Right ventricle myocardium superior (tissue), 1 donor: ENCODE measurements around the gene RGS7. TPM values are rescaled to one million over a fixed set of nuclear protein-coding genes. Genes with fewer than 3 reads are reported as not detected.
"Not testable (repeated sequence)": the region's sequence is repeated elsewhere in the genome, so short reads cannot be mapped to it uniquely, and the experiment has no call there.

Experiments used
- ATAC-seq: fragments of 200-7000 bp; cut with Tn5 transposase; one replicate; pipeline ENCODE4 v1.9.1; 2020; ENCODE audit warnings: mild to moderate bottlenecking; ENCODE audit not compliant: poor library complexity
- DNase-seq: peaks from one replicate; pipeline ENCODE4 v3.0.0-alpha.2; 2020
- intact Hi-C: fragments of 100-400 bp; cut with DNase I; formaldehyde crosslinking; loops from one replicate; pipeline ENCODE4 v1.11.2; 2022
- total RNA-seq: library from RNA; stranded (reverse); fragmentation: NEBNext Ultra II Directional; extraction: Animal tissue kit (Norgen Biotek cat#: 25700); gene quantifications from one replicate; pipeline ENCODE4 v1.2.1, GENCODE V29; 2021
- donor health status: DM: no; HTN: yes; CAD: no; lungs with severe emphysema.

The RGS7 gene
- total RNA-seq, 1 donor from 2014 or later = not detected

DNA sequence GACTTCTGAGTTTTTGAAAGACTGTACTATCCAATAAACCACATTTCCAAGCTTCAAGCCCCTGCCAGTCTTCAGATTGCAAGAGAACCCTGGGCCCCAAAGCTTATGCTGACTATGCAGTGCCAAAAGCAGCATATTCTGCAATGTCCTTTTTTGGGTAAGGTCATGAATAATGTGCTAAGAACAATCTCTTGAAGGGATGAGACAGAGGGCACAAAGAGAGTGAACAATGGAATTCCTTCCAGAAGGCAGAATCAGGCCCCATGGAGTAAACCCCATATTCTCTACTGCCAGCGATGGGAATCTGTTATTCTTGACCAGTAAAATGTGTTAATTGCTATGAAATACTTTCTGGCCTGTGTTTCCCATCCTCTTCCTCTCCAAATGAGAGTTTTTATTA lies 190.4 kb downstream of the RGS7 start:
- intact Hi-C loops = no loop called here
- no peak for DNase-seq
- ATAC-seq = no peak

DNA sequence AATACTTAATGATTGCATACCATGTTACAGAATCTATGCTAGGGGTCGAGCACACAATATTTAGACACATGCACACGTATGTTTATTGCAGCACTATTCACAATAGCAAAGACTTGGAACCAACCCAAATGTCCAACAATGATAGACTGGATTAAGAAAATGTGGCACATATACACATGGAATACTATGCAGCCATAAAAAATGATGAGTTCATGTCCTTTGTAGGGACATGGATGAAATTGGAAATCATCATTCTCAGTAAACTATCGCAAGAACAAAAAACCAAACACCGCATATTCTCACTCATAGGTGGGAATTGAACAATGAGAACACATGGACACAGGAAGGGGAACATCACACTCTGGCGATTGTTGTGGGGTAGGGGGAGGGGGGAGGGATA lies 191.7 kb downstream of the RGS7 start:
- DNase-seq, intact Hi-C loops, ATAC-seq: not testable (repeated sequence)

DNA sequence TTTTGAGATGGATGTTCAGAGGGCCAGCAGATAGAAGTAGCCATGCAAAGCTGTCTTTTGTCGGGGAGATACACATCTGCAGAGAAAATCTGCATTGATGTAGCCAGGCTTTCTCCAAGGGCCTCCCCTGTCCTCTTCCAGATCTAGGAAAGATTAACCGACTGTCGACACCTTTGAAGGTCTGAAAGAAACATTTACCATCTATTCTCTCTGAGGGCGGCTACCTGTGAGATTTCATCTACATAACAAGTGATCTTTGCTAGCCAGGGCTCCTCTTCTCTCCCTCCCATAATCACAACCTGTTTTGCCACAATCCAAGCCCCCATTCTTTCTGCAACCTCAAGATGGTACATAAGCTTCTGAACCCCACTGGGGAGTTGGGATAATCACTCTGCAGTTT lies 193.6 kb downstream of the RGS7 start:
- no peak for DNase-seq
- ATAC-seq = no peak
- intact Hi-C loops = no loop called here

DNA sequence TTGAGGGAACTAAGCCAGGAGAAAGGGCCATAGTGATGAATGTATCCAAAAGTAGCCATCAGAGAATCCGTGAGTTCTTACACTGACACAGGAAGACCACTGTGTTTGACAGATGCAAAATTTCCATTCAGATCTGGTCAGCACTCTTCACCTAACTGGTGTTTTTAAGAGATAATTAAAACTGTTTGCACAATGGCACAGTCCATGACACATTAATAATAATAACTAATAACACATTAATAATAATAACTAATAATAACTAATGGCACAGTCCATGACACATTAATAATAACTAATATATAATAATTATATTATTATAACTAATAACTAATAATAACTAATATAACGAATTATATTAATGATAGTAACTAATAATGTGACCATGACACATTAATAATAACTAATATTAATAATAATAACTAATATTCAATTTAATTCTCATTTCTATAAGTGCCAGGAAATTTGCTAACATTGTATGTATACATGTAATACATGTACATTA lies 195.8 kb downstream of the RGS7 start:
- intact Hi-C loops = no loop called here
- DNase-seq = no peak
- ATAC-seq = no peak

DNA sequence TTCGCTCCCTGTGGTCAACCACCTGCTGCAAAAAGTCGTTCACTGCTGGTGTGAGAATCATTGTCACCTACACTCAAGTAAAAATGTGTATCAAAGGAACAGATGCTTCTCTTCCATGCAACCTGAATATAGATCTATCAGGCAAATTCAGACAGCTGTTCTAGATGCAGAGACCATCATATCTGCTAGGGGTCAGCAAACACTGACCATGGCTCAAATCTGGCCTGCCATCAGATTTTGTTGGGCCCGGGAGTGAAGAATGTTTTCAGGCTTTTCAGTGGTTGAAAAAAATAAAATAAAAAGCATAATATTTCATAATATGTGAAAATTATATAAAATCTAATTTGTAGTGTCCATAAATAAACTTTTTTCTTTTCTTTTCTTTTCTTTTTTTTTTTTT lies 199.6 kb downstream of the RGS7 start:
- ATAC-seq = no peak
- intact Hi-C loops = no loop called here
- DNase-seq = no peak

DNA sequence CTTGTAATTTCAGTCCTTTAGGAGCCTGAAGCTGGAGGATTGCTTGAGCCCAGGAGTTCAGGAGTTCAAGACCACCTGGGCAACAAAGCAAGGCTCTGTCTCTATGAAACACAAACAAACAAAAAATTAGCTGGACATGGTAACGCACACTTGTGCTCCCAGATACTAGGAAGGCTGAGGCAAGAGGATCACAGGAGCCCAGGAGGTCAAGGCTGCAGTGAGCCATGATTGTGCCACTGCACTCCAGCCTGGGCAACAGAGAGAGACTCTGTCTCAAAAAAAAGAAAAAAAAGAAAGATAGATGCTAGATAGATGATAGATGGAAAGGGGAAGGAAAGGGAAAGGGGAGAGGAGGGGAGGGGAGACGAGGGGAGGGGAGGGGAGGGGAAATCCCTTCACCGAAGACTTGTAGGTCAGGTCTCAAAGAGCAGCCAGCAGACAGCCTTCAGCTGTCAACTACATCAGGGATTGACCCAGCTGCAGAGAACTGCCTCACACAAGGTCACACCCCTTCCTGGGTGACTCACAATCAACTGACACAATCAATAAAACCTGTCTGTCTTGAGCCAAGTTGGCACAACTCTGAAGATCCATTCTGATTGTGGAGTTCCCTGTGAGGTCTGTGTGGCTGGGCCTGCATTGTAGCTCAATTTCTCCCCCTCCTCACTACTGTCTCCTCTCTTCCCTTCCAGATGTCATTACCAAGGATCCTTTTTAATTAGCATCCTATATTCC lies 200.6 kb downstream of the RGS7 start:
- intact Hi-C loops = no loop called here
- ATAC-seq (no peak), DNase-seq (no peak)

DNA sequence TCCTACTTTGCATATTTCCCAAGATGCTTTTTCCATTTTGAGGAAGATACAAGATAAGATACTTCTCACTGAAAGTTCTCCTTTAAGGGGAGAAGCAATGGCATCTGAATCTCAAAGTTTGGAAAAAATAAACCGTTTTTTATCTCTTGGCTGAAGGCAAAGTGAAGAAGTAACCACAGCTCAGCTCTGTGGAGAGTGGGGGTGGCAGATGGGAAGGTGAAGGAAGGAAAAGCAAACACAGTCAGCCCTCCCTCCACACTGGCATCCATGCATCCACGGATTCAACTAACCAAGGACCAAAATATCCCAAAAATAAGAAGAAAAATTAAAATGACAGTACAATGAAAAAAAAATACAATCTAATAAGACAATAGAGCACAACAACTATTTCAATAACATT lies 211.1 kb downstream of the RGS7 start:
- DNase-seq (no peak), ATAC-seq (no peak)
- intact Hi-C loops = no loop called here

DNA sequence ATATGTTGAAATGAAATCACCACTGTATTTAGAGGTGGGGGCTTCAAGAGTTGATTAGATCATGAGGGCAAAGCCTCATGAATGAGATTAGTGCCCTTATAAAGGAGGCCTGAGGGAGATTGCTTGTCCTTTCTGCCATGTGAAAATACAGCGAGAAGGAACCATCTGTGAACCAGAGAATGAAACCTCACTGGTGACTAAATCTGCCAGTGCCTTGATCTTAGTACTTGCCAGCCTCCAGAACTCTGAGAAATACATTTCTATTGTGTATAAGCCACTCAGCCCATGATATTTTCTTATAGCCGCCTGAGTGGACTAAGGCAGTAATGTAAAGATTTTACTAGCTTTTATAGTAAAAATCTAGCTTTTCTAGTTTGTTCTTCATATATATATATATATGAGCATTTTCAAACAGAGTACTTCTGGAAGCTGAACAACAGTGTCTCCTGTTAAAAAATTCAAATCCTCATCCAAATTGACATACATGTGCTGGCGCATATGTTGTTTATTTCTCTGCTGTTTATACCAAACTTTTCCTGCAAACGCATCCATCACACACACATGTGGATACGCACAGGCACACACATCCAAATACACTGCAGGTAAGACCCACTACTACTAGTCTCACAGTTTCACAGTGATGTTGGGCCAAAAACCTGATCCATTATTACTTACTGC lies 213.1 kb downstream of the RGS7 start:
- intact Hi-C loops = no loop called here
- ATAC-seq = no peak
- DNase-seq = no peak

DNA sequence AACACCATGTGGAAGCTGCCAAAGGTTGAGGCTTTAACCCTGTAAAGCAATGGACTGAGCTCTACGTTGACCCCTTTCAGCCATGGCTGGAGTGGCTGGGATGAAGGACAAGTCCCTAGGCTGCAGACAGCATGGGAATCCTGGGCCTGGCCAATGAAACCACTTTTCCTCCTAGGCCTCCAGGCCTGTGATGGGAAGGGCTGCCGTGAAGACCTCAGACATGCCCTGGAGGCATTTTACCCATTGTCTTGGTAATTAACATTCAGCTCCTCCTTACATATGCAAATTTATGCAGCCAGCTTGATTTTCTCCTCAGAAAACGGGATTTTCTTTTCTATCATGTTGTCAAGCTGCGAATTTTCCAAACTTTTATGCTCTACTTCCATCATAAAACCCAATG lies 214.5 kb downstream of the RGS7 start:
- DNase-seq (no peak), ATAC-seq (no peak)
- intact Hi-C loops = no loop called here

DNA sequence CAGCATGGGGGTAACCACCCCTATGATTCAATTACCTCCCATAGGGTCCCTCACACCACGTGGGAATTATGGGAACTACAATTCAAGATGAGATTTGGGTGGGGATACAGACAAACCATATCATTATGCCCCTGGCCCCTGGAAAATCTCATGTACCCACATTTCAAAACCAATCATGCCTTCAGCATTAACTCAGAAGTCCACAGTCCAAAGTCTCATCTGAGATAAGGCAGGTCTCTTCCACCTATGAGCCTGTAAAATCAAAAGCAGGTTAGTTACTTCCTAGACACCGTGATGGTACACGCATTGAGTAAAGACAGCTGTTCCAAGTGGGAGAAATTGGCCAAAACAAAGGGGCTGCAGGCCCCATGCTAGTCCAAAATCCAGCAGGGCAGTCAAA lies 215.4 kb downstream of the RGS7 start:
- DNase-seq, ATAC-seq, intact Hi-C loops: not testable (repeated sequence)

DNA sequence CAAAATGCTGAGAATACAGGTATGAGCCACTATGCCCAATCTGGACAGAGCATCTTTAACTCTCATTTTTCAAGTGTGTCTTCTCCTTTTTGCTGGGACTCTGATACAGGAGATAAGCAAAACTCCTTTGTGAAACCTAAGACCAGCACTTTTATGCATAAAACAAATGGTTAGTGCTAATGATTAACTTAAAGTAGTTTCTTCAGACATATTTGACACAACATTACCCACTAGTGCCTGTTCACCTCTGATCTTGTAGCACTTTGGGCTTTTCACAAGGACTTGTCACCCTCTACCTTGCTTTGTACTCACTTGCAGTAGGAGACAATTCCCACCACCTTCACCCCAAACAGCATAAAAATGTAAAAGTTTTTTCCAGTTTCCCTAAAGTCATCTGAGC lies 216.3 kb downstream of the RGS7 start:
- DNase-seq (no peak), ATAC-seq (no peak)
- intact Hi-C loops = no loop called here

DNA sequence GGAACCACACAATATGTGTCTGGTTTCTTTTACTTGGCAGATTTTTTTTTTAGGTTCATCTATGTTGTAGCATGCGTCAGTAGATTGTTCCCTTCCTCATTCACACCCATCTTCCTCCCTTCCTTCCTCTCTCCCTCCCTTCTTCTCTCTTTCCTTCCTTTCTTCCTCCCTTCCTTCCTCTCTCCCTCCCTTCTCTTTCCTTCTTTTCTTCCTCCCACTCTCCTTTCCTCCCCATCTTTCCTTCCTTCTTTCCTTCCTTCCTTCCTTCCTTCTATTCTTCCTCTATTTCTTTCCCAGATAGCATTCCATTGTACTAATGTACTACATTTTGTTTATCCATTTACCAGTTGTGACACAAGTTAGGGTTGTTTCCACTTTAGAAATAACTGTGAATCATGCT lies 218.0 kb downstream of the RGS7 start:
- ATAC-seq (no peak), DNase-seq (no peak)
- intact Hi-C loops = no loop called here

DNA sequence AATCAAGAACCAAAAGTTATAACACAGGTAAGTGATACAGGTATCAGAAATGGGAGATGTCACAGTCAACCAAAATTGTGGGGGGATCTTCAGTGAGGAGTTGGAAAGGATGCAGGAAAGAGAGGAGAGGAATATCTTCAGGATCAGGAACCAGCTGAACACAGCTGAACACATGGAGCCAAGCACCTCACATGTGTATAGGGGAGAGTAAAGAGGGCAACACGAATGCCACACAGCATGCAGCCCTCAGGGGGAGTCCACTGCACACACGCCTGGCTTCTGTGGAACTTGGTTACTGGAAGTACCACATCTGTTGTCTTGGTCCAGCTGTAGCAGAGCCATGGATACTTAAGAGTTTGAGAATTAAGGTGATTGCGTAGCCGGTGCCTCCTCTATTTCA lies 218.8 kb downstream of the RGS7 start:
- intact Hi-C loops = no loop called here
- ATAC-seq (no peak), DNase-seq (no peak)

DNA sequence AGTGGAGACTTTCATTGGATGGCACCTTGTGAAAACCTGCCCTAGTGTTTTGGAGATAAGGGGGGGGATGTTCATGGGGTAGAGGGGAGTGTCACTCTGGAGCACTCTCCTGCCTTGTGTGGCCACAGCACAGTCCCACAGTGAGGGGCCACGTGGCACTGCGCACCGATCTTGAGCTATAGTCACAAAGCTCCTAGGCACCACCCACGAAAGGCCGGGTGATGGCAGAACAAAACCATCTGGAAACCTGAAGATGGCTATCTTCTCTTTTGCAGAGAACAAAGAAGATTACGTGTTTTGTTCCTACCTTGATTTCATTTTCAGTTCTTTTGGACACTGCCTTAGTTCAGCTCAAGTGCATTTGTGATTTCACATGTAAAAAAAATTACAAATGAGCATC lies 220.6 kb downstream of the RGS7 start:
- intact Hi-C loops = no loop called here
- ATAC-seq (no peak), DNase-seq (no peak)

DNA sequence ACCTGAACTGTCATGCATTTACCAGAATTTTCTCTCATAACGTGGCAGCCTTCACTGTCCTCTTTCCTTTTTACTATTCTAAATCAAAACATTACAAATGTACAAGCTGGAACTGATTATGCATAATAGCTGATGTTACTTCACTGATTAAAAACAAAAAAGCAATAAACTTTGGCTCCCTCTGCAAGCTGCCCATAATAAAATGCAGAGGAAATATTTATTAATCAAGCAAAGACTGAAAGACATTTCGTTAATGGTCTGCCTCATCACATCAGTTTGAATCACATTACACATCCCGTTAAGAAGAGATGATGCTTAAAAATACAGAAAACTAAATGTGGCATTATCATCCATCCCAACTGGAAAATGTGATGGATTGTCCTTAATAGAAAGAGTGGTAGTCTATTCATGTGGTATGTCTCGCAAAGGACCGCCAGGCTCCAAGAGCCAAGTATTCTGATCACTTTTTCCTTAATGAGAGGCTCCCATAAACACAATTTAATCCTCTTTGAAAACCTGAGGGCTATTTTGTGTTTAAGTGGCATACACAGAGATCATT lies 225.3 kb downstream of the RGS7 start:
- DNase-seq (no peak), ATAC-seq (no peak)
- intact Hi-C loops = no loop called here

DNA sequence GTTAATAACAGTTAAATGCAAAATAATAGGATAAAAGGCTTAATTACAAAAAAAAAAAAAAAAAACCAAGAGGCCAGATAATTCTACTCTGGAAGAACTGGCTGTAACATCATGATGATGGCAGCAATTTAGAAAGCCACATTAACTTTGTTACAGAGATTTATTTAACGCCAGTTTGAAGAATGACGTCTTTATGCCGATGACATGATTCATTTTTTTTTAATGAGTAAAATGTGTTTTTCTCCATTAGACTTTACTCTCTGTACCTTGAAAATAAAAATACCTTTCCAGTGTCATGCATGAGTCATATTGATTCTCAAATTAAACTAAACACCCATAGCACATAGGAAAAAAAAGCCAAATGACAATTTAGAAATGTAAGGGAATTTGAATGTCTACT lies 226.1 kb downstream of the RGS7 start:
- DNase-seq = no peak
- intact Hi-C loops = no loop called here
- no peak for ATAC-seq

DNA sequence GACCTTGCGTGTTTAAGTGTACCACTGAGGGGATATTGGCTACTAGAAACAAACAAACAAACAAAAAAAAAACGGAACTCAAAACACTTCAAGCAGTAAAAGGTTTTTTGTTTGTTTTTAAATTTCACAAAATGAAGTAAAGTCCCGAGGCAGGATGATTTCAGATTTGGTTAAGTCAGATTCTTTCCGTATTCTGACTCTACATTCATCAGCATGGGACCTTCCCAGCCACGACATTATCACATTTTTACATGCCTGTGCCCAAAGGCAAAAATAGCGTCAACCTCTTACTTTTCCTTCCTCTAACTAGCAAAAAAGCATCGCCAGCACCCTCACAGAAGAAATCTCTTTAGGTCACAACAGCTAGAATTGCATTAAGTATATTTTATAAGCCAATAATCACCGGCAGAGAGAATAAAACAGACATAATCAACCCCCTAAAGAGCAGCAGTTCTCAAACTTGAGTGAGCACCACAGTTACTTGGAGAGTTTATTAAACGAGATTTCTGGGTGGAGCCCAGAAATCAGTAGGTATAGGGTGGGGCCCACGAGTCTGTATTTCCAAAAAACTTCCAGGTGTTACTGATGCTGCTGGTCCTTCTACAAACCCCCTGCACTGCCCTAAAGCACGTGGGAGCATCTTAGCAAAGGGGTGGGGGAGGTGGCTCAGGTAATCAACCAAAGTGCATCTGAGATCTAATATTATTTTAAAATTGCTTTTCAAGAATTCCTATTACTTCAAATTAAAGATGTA lies 227.6 kb downstream of the RGS7 start:
- ATAC-seq (no peak), DNase-seq (no peak)
- intact Hi-C loops = no loop called here

DNA sequence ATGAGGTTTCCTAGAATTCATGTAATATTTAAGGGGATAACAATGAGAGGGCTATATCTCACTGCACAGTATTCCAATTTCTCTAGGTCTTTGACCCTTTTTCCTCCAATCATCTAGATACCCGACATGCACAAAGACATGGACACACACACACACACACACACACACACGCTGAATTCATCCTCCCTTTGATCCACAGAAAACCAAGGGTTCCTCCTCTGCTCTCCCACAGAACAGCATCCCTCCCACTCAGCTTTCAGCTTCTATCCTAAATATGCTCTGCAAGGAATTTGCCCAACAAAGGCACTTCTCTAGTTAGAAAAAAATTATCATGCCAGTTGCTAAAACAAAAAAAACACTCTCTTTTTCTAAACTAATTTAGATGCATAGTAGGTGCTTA lies 231.7 kb downstream of the RGS7 start:
- intact Hi-C loops = no loop called here
- ATAC-seq = no peak
- no peak for DNase-seq

DNA sequence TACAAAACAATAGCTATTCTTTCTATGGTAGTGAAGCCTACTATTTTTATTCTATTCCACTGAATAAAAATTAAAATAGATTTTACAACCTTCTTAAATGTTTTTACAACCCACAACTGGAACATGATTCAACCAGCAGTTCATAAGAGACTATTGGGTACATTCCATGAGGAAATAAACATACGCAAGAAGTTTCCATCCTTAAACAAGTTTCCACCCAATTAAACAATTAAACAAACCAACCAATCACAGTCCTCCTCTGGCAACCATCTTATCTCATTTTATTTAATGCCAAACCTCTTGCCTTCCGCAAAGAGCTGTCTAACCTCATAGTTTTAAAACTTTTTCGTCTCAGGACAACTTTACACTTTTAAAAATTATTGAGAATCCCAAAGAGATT lies 239.0 kb downstream of the RGS7 start:
- intact Hi-C loops = no loop called here

DNA sequence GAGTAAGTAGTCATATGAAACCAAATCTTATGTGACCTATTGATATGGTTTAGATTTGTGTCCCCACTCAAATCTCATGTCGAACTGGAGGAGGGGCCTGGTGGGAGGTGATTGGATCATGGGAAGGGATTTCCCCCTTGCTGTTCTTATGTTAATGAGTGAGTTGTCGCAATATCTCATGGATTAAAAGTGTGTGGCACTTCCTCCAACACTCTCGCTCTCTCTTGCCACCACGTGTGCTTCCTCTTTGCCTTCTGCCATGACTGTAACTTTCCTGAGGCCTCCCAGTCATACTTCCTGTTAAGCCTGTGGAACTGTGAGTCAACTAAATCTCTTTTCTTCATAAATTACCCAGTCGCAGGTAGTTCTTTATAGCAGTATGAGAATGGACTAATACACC lies 241.2 kb downstream of the RGS7 start:
- no peak for DNase-seq
- no peak for ATAC-seq
- intact Hi-C loops = no loop called here

More for the DNA sequence above, 239.0 kb downstream of the RGS7 start:
- ATAC-seq (no peak), DNase-seq (no peak)
